NCI-H1092 (cell line): ENCODE results near the gene TFDP2.
"Not testable (repeated sequence)": the region's sequence is repeated elsewhere in the genome, so short reads cannot be mapped to it uniquely, and the experiment has no call there.

Experiments
- DNase-seq: peaks from one replicate; lab custom pipeline; 2025; lab: John Stamatoyannopoulos, UW

The TFDP2 gene

GRCh38 chr3:141926929-141927328 lies 222.4 kb downstream of the TFDP2 start:
- no peak for DNase-seq

GRCh38 chr3:141925677-141926076 lies 223.7 kb downstream of the TFDP2 start:
- DNase-seq, result not testable (repeated sequence)

- DNase-seq, result no peak
Observed at GRCh38 chr3:141921316-141921715, 228.0 kb downstream of the TFDP2 start.

- no peak for DNase-seq
Observed at GRCh38 chr3:141920701-141921100, 228.6 kb downstream of the TFDP2 start.

- DNase-seq, result no peak
Observed at GRCh38 chr3:141915766-141916165, 233.6 kb downstream of the TFDP2 start.

- no peak for DNase-seq
Observed at GRCh38 chr3:141915016-141915415, 234.3 kb downstream of the TFDP2 start.

GRCh38 chr3:141914311-141914710 lies 235.0 kb downstream of the TFDP2 start:
- DNase-seq, result no peak

- peak; percentile 31 for DNase-seq
Observed at GRCh38 chr3:141913150-141913811, 236.1 kb downstream of the TFDP2 start.

- DNase-seq, result not testable (repeated sequence)
Observed at GRCh38 chr3:141909986-141910385, 239.4 kb downstream of the TFDP2 start.

GRCh38 chr3:141909408-141909807 lies 239.9 kb downstream of the TFDP2 start:
- DNase-seq, result no peak

- DNase-seq, result no peak
Observed at GRCh38 chr3:141905129-141905528, 244.2 kb downstream of the TFDP2 start.

GRCh38 chr3:141904203-141904602 lies 245.1 kb downstream of the TFDP2 start:
- no peak for DNase-seq

GRCh38 chr3:141901914-141902313 lies 247.4 kb downstream of the TFDP2 start:
- DNase-seq, result no peak

- no peak for DNase-seq
Observed at GRCh38 chr3:141900343-141900742, 249.0 kb downstream of the TFDP2 start.

- no peak for DNase-seq
Observed at GRCh38 chr3:141898908-141899307, 250.4 kb downstream of the TFDP2 start.

GRCh38 chr3:141895731-141896130 lies 253.6 kb downstream of the TFDP2 start:
- DNase-seq, result no peak

- DNase-seq, result no peak
Observed at GRCh38 chr3:141894524-141895176, 254.7 kb downstream of the TFDP2 start.
